GM12878 (cell line): ENCODE results near the gene NFASC. TPM values are rescaled to one million over a fixed set of nuclear protein-coding genes. Genes with fewer than 3 reads are reported as not detected.

ENCODE experiments used
- ATAC-seq: fragments of 200-7000 bp; cut with Tn5 transposase; 3 replicates; pipeline ENCODE4 v1.9.1; 2020; ENCODE audit warnings: mild to moderate bottlenecking, moderate library complexity
- BruUV-seq: library from RNA; stranded (reverse); fragments of 400-500 nt; replicated peaks from 2 replicates; lab custom pipeline; 2021; lab: Mats Ljungman, UMichigan
- CTCF ChIA-PET: fragments of 300-600 bp; sonication (Branson Sonifier 250); formaldehyde crosslinking; extraction: SDS; loops from one replicate; lab custom pipeline; 2021; ENCODE audit warnings: inconsistent platforms; lab: Yijun Ruan, JAX
- POLR2A ChIA-PET: fragments of 350-600 bp; formaldehyde crosslinking; extraction: SDS; loops from one replicate; lab custom pipeline; 2021; ENCODE audit warnings: inconsistent platforms; lab: Charles Lee
- RAD21 ChIA-PET: fragments of 300-600 bp; sonication (Branson Sonifier 250); formaldehyde crosslinking; loops from one replicate; lab custom pipeline; 2023; ENCODE audit warnings: antibody characterized with exemption; ENCODE audit not compliant: unreplicated experiment; lab: Charles Lee
- SMC1A ChIA-PET: fragments of 300-600 bp; sonication (Branson Sonifier 250); formaldehyde crosslinking; loops from one replicate; lab custom pipeline; 2023; ENCODE audit not compliant: unreplicated experiment, uncharacterized antibody; lab: Charles Lee
- DNase-seq: peaks from one replicate; pipeline ENCODE4 v3.0.0-alpha.2; 2011; ENCODE audit warnings: low read depth, low spot score
- FAIRE-seq: peaks from 3 replicates; lab custom pipeline; 2011; peaks lifted over from hg19 to GRCh38; lab: Jason Lieb, UNC
- H2AFZ ChIP-seq: 2 replicates; pipeline ENCODE4 v1.6.0; 2011; ENCODE audit warnings: low read depth, low read length, control low read depth; ENCODE audit not compliant: control insufficient read depth
- H3K27ac ChIP-seq: 2 replicates; pipeline ENCODE4 v1.5.1; 2011; ENCODE audit warnings: control low read depth; ENCODE audit not compliant: control insufficient read depth, insufficient read depth
- H3K27me3 ChIP-seq, 2 experiments: replicated peaks in 1 of 2; 2 replicates each; pipeline versions ENCODE4 v1.6.0 to v1.6.1; 2011; ENCODE audit warnings: low read length in 1 of 2; ENCODE audit not compliant: control insufficient read depth in 2 of 2, insufficient read depth in 2 of 2
- H3K36me3 ChIP-seq, 2 experiments: 2 replicates each; pipeline ENCODE4 v1.5.1; 2011; ENCODE audit warnings: low read length in 1 of 2; ENCODE audit not compliant: control insufficient read depth in 2 of 2, insufficient read depth in 2 of 2
- H3K4me1 ChIP-seq: 2 replicates; pipeline ENCODE4 v1.6.1; 2011; ENCODE audit warnings: mild to moderate bottlenecking, low read length, moderate library complexity, mixed read lengths; ENCODE audit not compliant: control insufficient read depth, insufficient read depth
- H3K4me2 ChIP-seq: 2 replicates; pipeline ENCODE4 v1.6.0; 2011; ENCODE audit warnings: control low read depth; ENCODE audit not compliant: control insufficient read depth, insufficient read depth
- H3K4me3 ChIP-seq: fragments of 200-600 bp; sonication (generic); 2 replicates; pipeline ENCODE4 v1.5.1; 2016
- H3K79me2 ChIP-seq: 2 replicates; pipeline ENCODE4 v1.6.0; 2011; ENCODE audit warnings: low read length; ENCODE audit not compliant: control insufficient read depth, insufficient read depth
- H3K9ac ChIP-seq: 2 replicates; pipeline ENCODE4 v1.8.0; 2011; ENCODE audit warnings: low read length, control low read depth, mixed read lengths; ENCODE audit not compliant: control insufficient read depth, insufficient read depth
- H3K9me3 ChIP-seq: replicated peaks from 3 replicates; pipeline ENCODE4 v1.5.1; 2011; ENCODE audit warnings: mild to moderate bottlenecking, low read length; ENCODE audit not compliant: control insufficient read depth, insufficient read depth
- H4K20me1 ChIP-seq: 2 replicates; pipeline ENCODE4 v1.6.0; 2011; ENCODE audit not compliant: control insufficient read depth, insufficient read depth
- BHLHE40 ChIP-seq, 2 experiments: fragments of 450-650 bp in 1 of 2; IDR thresholded peaks; 2 replicates each; pipeline ENCODE4 v1.6.1; 2011 to 2017; ENCODE audit warnings: low read depth in 2 of 2, borderline replicate concordance in 1 of 2, improper control_type of control experiment in 1 of 2, low read length in 1 of 2, mild to moderate bottlenecking in 1 of 2
- EGR1 ChIP-seq, 2 experiments: IDR thresholded peaks; 1 replicate in 1 of 2; 2 replicates in 1 of 2; pipeline ENCODE4 v1.6.1; 2011 to 2012; ENCODE audit warnings: low read depth in 2 of 2, low read length in 2 of 2, borderline replicate concordance in 1 of 2, mild to moderate bottlenecking in 1 of 2, moderate library complexity in 1 of 2
- HDAC2 ChIP-seq: fragments of 200-600 bp; sonication (generic); IDR thresholded peaks from 2 replicates; pipeline ENCODE4 v1.6.1; 2017
- LARP7 ChIP-seq: fragments of 450-650 bp; IDR thresholded peaks from 2 replicates; pipeline ENCODE4 v1.6.1; 2017; ENCODE audit warnings: mild to moderate bottlenecking
- MTA2 ChIP-seq: fragments of 450-650 bp; IDR thresholded peaks from 2 replicates; pipeline ENCODE4 v1.6.1; 2016; ENCODE audit warnings: low read depth, mild to moderate bottlenecking, moderate library complexity
- MXI1 ChIP-seq: fragments of 150-350 bp; IDR thresholded peaks from 2 replicates; pipeline ENCODE4 v1.6.1; 2011; ENCODE audit warnings: low read depth, mild to moderate bottlenecking, inconsistent platforms, low read length, improper control_type of control experiment
- PAX8 ChIP-seq: fragments of 450-650 bp; IDR thresholded peaks from 2 replicates; pipeline ENCODE4 v1.6.1; 2017; ENCODE audit warnings: mild to moderate bottlenecking, moderate library complexity
- RFX5 ChIP-seq: IDR thresholded peaks from 2 replicates; pipeline ENCODE4 v1.6.1; 2011; ENCODE audit warnings: low read depth, low read length, improper control_type of control experiment
- SREBF2 ChIP-seq: IDR thresholded peaks from 2 replicates; pipeline ENCODE4 v1.6.1; 2012; ENCODE audit warnings: mild to moderate bottlenecking, low read length
- WGBS: methylation state at CpG from one replicate; pipeline ENCODE4 v1.1.6; 2016; ENCODE audit warnings: low lambda C conversion rate; ENCODE audit not compliant: insufficient replicate concordance, insufficient coverage; ENCODE audit errors: missing lambda C conversion rate; 5-methylcytosine and 5-hydroxymethylcytosine counted together
- in situ Hi-C: fragments of 300-500 bp; cut with MboI; formaldehyde crosslinking; loops from 9 replicates; pipeline ENCODE4 v1.14.3; 2018; ENCODE audit warnings: mixed read lengths
- intact Hi-C: fragments of 100-400 bp; cut with micrococcal nuclease; formaldehyde crosslinking; loops from one replicate; pipeline ENCODE4 v1.14.2; 2022; ENCODE audit not compliant: unreplicated experiment
- polyA plus RNA-seq, 11 experiments: library from polyadenylated mRNA; depleted of rRNA in 4 of 11; unstranded in 6 of 11; stranded (reverse) in 5 of 11; fragments of >200 nt; fragmentation: Nextera tagmentation in 4 of 11; fragmentation: Illumina TruSeq in 1 of 11; extraction: Ambion mirVana in 4 of 11; extraction: Trizol in 1 of 11; gene quantifications; 1 replicate in 1 of 11; 2 replicates in 10 of 11; pipeline versions ENCODE4 v1.2.1 to v1.2.3, GENCODE V29; 2011 to 2016; ENCODE audit warnings: inconsistent platforms in 2 of 11, missing spikeins in 2 of 11, low read depth in 1 of 11
- total RNA-seq, 4 experiments: library from RNA; depleted of rRNA in 3 of 4; stranded (reverse); fragments of >200 nt in 3 of 4; fragmentation: Illumina TruSeq in 1 of 4; extraction: Trizol in 1 of 4; gene quantifications; 2 replicates each; pipeline versions ENCODE4 v1.2.1 to v1.2.3, GENCODE V29; 2013 to 2021
- TF ChIP-seq, protein P1 (sequence below): fragments of 450-650 bp; IDR thresholded peaks from 2 replicates; pipeline ENCODE4 v1.6.1; 2017; ENCODE audit warnings: mild to moderate bottlenecking, low read depth, inconsistent platforms; ENCODE audit not compliant: poor library complexity, severe bottlenecking
- TF ChIP-seq, protein P2 (sequence below): fragments of 450-650 bp; conservative IDR thresholded peaks from 2 replicates; pipeline ENCODE4 v1.6.1; 2017; ENCODE audit warnings: mild to moderate bottlenecking, moderate library complexity
- TF ChIP-seq, protein P3 (sequence below): fragments of 450-650 bp; IDR thresholded peaks from 2 replicates; pipeline ENCODE4 v1.6.1; 2017; ENCODE audit warnings: low read depth, mild to moderate bottlenecking, moderate library complexity

Gene NFASC
- total and polyA plus RNA-seq, 10 of the 15 experiments (the other 5 are each of a cell fraction or from before 2014, with no cell fraction given) = 0.04 to 0.31 (median 0.12) TPM; not detected in 4

DNA sequence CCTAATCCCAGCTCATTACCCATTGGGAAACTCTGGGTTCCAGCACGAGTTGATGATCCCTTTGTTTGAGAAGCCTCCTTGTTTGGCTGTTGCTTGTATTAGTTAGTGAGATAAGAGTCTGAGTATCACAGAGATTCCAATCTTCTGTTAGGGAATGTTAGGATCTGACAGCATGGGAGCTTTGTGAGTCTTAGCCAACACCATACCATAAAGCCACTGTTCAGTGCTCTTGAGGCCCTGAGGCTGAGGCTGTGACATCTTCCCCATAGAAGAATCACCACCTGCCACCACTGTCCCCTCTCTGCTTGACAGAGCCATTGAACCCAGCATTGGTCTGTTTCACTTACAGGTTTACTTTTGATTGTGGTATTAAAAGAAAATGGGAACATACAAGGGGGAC is 29.3 kb upstream of the NFASC start:
- Histone ChIP-seq H3K79me2 (no peaks in the 10 kb centered on the region), H3K9ac (no peak overlapping the region), H4K20me1 (0 out of 2 replicates have a peak, but pooled peaks cover 2% of the 10 kb centered on the region), H3K4me2 (no peak overlapping the region), H3K27me3 (peaks cover 0 to 2% of the 10 kb centered on the region in 2 experiments; a peak in 2 of 4 replicates), H2AFZ (no peak overlapping the region), H3K9me3 (no peaks in the 10 kb centered on the region), H3K36me3 (no peaks in the 10 kb centered on the region), H3K4me3 (no peak overlapping the region), H3K27ac (no peak overlapping the region), H3K4me1 (no peaks in the 10 kb centered on the region)
- ATAC-seq = no peak
- WGBS = 0% methylated on average over 1 of the region's 1 CpG
- ChIA-PET CTCF (interaction anchor here (1.4 kb wide), 1 partner anchor 101 kb away, joined by 4 read pairs; no protein-coding TSS in a partner anchor), SMC1A (no interaction called here), RAD21 (no interaction called here), POLR2A (no interaction called here)
- in situ Hi-C loops (no loop called here), intact Hi-C loops (no loop called here)
- FAIRE-seq = no peak
- BruUV-seq = no TSS peak
- DNase-seq = no peak
- TF ChIP-seq SREBF2 (no peak), MTA2 (no peak), LARP7 (no peak)
- TF ChIP-seq, protein P1, sequence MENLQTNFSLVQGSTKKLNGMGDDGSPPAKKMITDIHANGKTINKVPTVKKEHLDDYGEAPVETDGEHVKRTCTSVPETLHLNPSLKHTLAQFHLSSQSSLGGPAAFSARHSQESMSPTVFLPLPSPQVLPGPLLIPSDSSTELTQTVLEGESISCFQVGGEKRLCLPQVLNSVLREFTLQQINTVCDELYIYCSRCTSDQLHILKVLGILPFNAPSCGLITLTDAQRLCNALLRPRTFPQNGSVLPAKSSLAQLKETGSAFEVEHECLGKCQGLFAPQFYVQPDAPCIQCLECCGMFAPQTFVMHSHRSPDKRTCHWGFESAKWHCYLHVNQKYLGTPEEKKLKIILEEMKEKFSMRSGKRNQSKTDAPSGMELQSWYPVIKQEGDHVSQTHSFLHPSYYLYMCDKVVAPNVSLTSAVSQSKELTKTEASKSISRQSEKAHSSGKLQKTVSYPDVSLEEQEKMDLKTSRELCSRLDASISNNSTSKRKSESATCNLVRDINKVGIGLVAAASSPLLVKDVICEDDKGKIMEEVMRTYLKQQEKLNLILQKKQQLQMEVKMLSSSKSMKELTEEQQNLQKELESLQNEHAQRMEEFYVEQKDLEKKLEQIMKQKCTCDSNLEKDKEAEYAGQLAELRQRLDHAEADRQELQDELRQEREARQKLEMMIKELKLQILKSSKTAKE = no peak

DNA sequence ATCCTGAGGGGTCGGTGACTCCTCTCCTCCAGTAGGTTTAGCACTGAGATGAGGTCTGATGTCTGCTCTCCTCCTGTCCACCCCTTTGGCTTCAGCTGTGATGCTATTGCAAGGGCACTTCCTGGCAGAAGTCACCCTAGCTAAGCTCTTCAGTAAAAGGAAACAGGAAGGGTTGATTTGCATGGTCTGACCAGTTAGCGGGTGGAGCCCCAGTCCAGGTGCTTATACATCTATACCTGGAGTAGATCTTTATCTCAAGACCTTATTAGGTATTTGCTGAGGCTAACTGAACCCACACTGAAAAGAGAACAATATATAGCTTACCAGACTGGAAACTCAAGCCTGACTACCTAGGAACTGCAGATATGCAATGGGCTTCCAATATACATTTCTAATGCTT is 28.9 kb upstream of the NFASC start:
- WGBS = 0% methylated on average over 2 of the region's 2 CpGs
- DNase-seq (no peak), ATAC-seq (no peak), FAIRE-seq (no peak)
- Histone ChIP-seq H3K36me3 (no peaks in the 10 kb centered on the region), H3K4me3 (no peak overlapping the region), H3K9ac (no peak overlapping the region), H3K4me2 (no peak overlapping the region), H3K9me3 (no peaks in the 10 kb centered on the region), H4K20me1 (no peaks in the 10 kb centered on the region), H3K4me1 (no peaks in the 10 kb centered on the region), H3K27me3 (peaks cover 0 to 2% of the 10 kb centered on the region in 2 experiments; a peak in 2 of 4 replicates), H3K27ac (no peak overlapping the region), H2AFZ (no peak overlapping the region), H3K79me2 (no peaks in the 10 kb centered on the region)
- in situ Hi-C loops = no loop called here
- ChIA-PET SMC1A (no interaction called here), CTCF (interaction anchor here (1.4 kb wide), 1 partner anchor 100 kb away, joined by 4 read pairs; no protein-coding TSS in a partner anchor), POLR2A (no interaction called here), RAD21 (no interaction called here)
- BruUV-seq = no TSS peak
- intact Hi-C loops = no loop called here
- TF ChIP-seq, protein P2, sequence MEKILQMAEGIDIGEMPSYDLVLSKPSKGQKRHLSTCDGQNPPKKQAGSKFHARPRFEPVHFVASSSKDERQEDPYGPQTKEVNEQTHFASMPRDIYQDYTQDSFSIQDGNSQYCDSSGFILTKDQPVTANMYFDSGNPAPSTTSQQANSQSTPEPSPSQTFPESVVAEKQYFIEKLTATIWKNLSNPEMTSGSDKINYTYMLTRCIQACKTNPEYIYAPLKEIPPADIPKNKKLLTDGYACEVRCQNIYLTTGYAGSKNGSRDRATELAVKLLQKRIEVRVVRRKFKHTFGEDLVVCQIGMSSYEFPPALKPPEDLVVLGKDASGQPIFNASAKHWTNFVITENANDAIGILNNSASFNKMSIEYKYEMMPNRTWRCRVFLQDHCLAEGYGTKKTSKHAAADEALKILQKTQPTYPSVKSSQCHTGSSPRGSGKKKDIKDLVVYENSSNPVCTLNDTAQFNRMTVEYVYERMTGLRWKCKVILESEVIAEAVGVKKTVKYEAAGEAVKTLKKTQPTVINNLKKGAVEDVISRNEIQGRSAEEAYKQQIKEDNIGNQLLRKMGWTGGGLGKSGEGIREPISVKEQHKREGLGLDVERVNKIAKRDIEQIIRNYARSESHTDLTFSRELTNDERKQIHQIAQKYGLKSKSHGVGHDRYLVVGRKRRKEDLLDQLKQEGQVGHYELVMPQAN = no peak
- TF ChIP-seq EGR1 (IDR thresholded peaks at IDR 0.05; ENCODE audit: borderline replicate concordance in 1 of 2, low read depth in 2 of 2, low read length in 2 of 2) = no peak
- TF ChIP-seq, protein P3, sequence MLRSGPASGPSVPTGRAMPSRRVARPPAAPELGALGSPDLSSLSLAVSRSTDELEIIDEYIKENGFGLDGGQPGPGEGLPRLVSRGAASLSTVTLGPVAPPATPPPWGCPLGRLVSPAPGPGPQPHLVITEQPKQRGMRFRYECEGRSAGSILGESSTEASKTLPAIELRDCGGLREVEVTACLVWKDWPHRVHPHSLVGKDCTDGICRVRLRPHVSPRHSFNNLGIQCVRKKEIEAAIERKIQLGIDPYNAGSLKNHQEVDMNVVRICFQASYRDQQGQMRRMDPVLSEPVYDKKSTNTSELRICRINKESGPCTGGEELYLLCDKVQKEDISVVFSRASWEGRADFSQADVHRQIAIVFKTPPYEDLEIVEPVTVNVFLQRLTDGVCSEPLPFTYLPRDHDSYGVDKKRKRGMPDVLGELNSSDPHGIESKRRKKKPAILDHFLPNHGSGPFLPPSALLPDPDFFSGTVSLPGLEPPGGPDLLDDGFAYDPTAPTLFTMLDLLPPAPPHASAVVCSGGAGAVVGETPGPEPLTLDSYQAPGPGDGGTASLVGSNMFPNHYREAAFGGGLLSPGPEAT = no peak
- no peak for TF ChIP-seq MXI1
- no peak for TF ChIP-seq HDAC2
- TF ChIP-seq BHLHE40 (IDR thresholded peaks at IDR 0.05; ENCODE audit: borderline replicate concordance in 1 of 2, low read depth in 2 of 2, low read length in 1 of 2) = no peak
- TF ChIP-seq RFX5 = no peak
- TF ChIP-seq PAX8 = no peak
